Stimulated activated CD4-positive, alpha-beta T cell treated with anti-CD3 and anti-CD28 coated beads, TNF-alpha, amount 100 ng/mL, for 24 hours (primary cell): Measurements from ENCODE around the gene TMEM52.

Experiments
- DNase-seq, 3 experiments: peaks; one replicate each; pipeline ENCODE4 v3.0.0-alpha.2; 2020; ENCODE audit warnings: low read depth in 3 of 3

TMEM52 gene

DNA sequence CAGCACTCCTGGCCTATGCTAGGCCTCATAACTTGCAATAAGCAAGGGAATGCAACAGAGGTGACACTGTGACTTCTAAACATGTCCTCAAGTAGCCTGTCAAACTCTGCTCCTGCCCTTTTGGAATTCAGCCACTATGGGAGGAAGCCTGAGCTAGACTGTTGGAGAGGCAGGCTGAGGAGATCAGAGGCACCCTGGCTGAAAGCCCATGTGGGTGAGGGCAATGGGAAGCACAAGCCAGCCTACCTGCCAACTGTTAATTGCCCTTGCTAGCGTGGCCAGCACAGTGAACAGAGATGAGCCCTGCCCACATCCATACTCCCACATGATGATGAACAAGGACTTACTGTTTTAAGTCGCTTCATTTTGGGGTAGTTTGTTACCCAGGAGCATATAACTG lies 45.9 kb downstream of the TMEM52 start:
- DNase-seq, result no peak

- DNase-seq, result no peak
Observed at GRCh38 chr1:1872329-1872994, 46.6 kb downstream of the TMEM52 start.

DNA sequence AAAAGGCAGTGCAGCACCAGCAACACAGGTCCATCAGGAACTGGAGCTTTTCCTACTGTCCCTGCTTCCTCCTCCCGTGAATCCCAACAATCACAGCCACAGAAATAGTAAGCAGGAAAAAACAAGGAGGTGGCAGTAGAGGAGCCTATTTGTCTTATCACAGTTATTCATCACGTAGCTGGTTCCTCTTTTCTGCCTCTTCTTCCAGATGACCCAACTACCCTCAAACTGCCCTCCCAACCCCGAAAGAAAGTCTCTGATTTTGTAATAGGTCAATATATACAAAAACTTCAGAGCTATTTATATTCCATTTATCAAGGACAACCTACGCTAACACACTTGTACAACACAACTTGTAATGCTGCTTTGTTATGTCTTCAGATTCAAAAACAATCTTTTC lies 49.6 kb downstream of the TMEM52 start:
- DNase-seq, result no peak
